ENCODE results near the gene KCNK3. TPM values are rescaled to one million over a fixed set of nuclear protein-coding genes. Genes with fewer than 3 reads are reported as not detected.
"Not testable (repeated sequence)": the region's sequence is repeated elsewhere in the genome, so short reads cannot be mapped to it uniquely, and the experiment has no call there.

KCNK3 gene
- total RNA-seq, 1 donor from 2014 or later, result 26.8 TPM

DNA sequence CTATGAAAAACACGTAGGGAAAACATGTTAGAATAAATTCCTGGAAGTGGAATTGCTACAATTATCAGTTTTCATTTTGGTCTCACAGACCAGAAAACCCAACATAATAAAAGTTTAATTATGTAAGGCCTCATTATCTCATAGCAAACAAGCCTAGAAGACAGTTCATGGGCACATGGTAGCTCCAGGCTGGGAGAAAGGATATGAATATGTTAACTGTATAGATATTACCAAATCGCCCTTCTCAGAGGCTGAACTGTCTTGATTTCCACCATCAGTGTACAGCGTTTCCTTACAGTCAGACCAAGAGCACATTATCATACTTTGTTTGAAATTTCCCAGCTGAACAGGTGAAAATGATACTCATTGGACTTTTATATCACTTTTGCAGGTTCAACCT, 54.4 kb downstream of the KCNK3 start:
- no peaks in the 10 kb centered on the region for H3K9me3 ChIP-seq
- DNase-seq, result no peak
- intact Hi-C loops (cut with DNase I), result no loop called here
- no peak for ATAC-seq
- H3K36me3 ChIP-seq, result no peaks in the 10 kb centered on the region
- H3K4me3 ChIP-seq, result no peak overlapping the region
- H3K27me3 ChIP-seq (ENCODE audit: low read depth), result no peaks in the 10 kb centered on the region
- H3K4me1 ChIP-seq, result peaks cover 4% of the 10 kb centered on the region
- TF ChIP-seq, protein P1, sequence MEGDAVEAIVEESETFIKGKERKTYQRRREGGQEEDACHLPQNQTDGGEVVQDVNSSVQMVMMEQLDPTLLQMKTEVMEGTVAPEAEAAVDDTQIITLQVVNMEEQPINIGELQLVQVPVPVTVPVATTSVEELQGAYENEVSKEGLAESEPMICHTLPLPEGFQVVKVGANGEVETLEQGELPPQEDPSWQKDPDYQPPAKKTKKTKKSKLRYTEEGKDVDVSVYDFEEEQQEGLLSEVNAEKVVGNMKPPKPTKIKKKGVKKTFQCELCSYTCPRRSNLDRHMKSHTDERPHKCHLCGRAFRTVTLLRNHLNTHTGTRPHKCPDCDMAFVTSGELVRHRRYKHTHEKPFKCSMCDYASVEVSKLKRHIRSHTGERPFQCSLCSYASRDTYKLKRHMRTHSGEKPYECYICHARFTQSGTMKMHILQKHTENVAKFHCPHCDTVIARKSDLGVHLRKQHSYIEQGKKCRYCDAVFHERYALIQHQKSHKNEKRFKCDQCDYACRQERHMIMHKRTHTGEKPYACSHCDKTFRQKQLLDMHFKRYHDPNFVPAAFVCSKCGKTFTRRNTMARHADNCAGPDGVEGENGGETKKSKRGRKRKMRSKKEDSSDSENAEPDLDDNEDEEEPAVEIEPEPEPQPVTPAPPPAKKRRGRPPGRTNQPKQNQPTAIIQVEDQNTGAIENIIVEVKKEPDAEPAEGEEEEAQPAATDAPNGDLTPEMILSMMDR (IDR thresholded peaks at IDR 0.05), result no peak
- no peak overlapping the region for H3K27ac ChIP-seq

DNA sequence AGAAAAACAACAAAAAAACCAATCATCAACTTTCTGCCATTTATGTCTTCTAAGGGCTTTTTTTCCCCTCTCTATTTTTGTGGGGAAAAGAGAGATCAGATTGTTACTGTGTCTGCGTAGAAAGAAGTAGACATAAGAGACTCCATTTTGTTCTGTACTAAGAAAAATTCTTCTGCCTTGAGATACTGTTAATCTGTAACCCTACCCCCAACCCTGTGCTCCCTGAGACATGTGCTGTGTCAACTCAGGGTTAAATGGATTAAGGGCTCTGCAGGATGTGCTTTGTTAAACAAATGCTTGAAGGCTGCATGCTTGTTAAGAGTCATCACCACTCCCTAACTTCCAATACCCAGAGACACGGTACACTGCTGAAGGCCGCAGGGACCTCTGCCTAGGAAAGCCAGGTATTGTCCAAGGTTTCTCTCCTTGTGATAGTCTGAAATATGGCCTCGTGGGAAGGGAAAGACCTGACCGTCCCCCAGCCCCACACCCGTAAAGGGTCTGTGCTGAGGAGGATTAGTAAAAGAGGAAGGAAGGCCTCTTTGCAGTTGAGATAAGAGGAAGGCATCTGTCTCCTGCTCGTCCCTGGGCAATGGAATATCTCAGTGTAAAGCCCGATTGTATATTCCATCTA, 57.4 kb downstream of the KCNK3 start:
- H3K4me1 ChIP-seq; intact Hi-C loops (cut with DNase I); ATAC-seq; H3K27me3 ChIP-seq (ENCODE audit: low read depth); H3K27ac ChIP-seq; H3K9me3 ChIP-seq; DNase-seq; H3K4me3 ChIP-seq; H3K36me3 ChIP-seq: not testable (repeated sequence)

GRCh38 chr2:26750467-26750866, 57.9 kb downstream of the KCNK3 start:
- intact Hi-C loops (cut with DNase I); H3K9me3 ChIP-seq; DNase-seq; H3K27ac ChIP-seq; H3K36me3 ChIP-seq; ATAC-seq; H3K4me1 ChIP-seq; H3K27me3 ChIP-seq (ENCODE audit: low read depth): not testable (repeated sequence)
- peak overlapping the region; percentile 2 for H3K4me3 ChIP-seq

- no peak overlapping the region for H3K4me3 ChIP-seq
- ATAC-seq, result no peak
Observed at GRCh38 chr2:26752656-26753055, 60.1 kb downstream of the KCNK3 start.

DNA sequence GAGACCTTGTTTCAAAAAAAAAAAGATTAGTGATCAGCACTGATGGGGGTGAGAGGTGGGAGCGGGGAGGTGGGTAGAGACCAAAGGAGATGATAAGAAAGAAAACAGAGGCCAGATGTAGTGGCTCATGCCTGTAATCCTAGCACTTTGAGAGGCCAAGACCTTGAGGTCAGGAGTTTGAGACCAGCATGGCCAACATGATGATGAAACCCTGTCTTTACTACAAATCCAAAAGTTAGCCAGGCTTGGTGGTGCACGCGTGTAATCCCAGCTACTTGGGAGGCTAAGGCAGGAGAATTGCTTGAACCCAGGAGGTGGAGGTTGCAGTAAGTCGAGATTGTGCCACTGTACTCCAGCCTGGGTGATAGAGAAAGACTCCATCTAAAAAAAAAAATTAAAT, 62.0 kb downstream of the KCNK3 start:
- no peak overlapping the region for H3K4me3 ChIP-seq
- H3K27ac ChIP-seq, result no peak overlapping the region
- H3K27me3 ChIP-seq (ENCODE audit: low read depth), result no peaks in the 10 kb centered on the region
- TF ChIP-seq, protein P1 (IDR thresholded peaks at IDR 0.05), result no peak
- no peaks in the 10 kb centered on the region for H3K36me3 ChIP-seq
- H3K4me1 ChIP-seq, result peaks cover 13% of the 10 kb centered on the region
- ATAC-seq (no peak), DNase-seq (no peak)
- intact Hi-C loops (cut with DNase I), result no loop called here
- no peaks in the 10 kb centered on the region for H3K9me3 ChIP-seq

More at GRCh38 chr2:26752656-26753055, 60.1 kb downstream of the KCNK3 start:
- intact Hi-C loops (cut with DNase I), result no loop called here
- no peak for DNase-seq
- TF ChIP-seq, protein P1 (IDR thresholded peaks at IDR 0.05), result no peak
- H3K9me3 ChIP-seq, result no peaks in the 10 kb centered on the region
- H3K27ac ChIP-seq, result no peak overlapping the region
- H3K27me3 ChIP-seq (ENCODE audit: low read depth), result no peaks in the 10 kb centered on the region
- H3K36me3 ChIP-seq, result no peaks in the 10 kb centered on the region
- peaks cover 4% of the 10 kb centered on the region for H3K4me1 ChIP-seq

- no peak for DNase-seq
- Histone ChIP-seq H3K4me3 (no peak overlapping the region), H3K36me3 (no peaks in the 10 kb centered on the region), H3K9me3 (no peaks in the 10 kb centered on the region), H3K27me3 (ENCODE audit: low read depth) (no peaks in the 10 kb centered on the region), H3K4me1 (peaks cover 13% of the 10 kb centered on the region), H3K27ac (no peak overlapping the region)
- intact Hi-C loops (cut with DNase I), result no loop called here
- TF ChIP-seq, protein P1 (IDR thresholded peaks at IDR 0.05), result no peak
- no peak for ATAC-seq
Observed at GRCh38 chr2:26754972-26755670, 62.6 kb downstream of the KCNK3 start.
